Pancreas (tissue), 10 donors: ENCODE results near the gene SPTB. TPM values are rescaled to one million over a fixed set of nuclear protein-coding genes. Genes with fewer than 3 reads are reported as not detected.

Experiments used
- ATAC-seq, 4 donors: fragments of 200-7000 bp; cut with Tn5 transposase; one replicate each; pipeline versions ENCODE4 v1.8.0 to v1.9.1; 2020; ENCODE audit warnings: mild to moderate bottlenecking in 4 of 4, moderate library complexity in 4 of 4
- DNase-seq, 6 donors: peaks; one replicate each; pipeline ENCODE4 v3.0.0-alpha.2; 2020
- FAIRE-seq: peaks from 2 replicates; lab custom pipeline; 2012; peaks lifted over from hg19 to GRCh38; lab: Jason Lieb, UNC
- H3K27ac ChIP-seq, 4 donors: fragments of 200-600 bp; sonication (generic); 1 replicate in 3 of 4; 2 replicates in 1 of 4; pipeline versions ENCODE4 v1.5.0 to v1.8.0; 2020
- H3K27me3 ChIP-seq, 4 donors: fragments of 200-600 bp; one replicate each; pipeline ENCODE4 v1.8.0; 2021
- H3K36me3 ChIP-seq, 3 donors: fragments of 200-600 bp; sonication (generic) in 1 of 3; one replicate each; pipeline versions ENCODE4 v1.5.0 to v1.8.0; 2020 to 2021
- H3K4me1 ChIP-seq, 3 donors: fragments of 200-600 bp; one replicate each; pipeline ENCODE4 v1.8.0; 2021
- H3K4me3 ChIP-seq, 4 donors: fragments of 200-600 bp; sonication (generic) in 2 of 4; one replicate each; pipeline versions ENCODE4 v1.5.0 to v1.8.0; 2020 to 2021
- H3K9me3 ChIP-seq, 4 donors: fragments of 200-600 bp; one replicate each; pipeline ENCODE4 v1.8.0; 2021
- CTCF ChIP-seq, 4 donors: fragments of 200-600 bp; sonication (generic) in 3 of 4; IDR thresholded peaks; one replicate each; pipeline versions ENCODE4 v1.5.0 to v1.8.0; 2021; ENCODE audit warnings: antibody characterized with exemption in 4 of 4
- WGBS, 2 donors: extraction: QIAGEN DNeasy Blood & Tissue Kit; methylation state at CpG; one replicate each; pipeline ENCODE4 v1.1.7; 2013; 5-methylcytosine and 5-hydroxymethylcytosine counted together
- intact Hi-C, 3 donors: fragments of 100-400 bp; cut with DNase I; formaldehyde crosslinking; loops; one replicate each; pipeline versions ENCODE4 v1.11.1 to v1.14.2; 2022
- polyA plus RNA-seq, 2 donors: library from polyadenylated mRNA; stranded (reverse); fragments of 200-250 nt; gene quantifications; one replicate each; pipeline ENCODE4 v1.2.3, GENCODE V29; 2013
- total RNA-seq, 6 donors: library from RNA; stranded (reverse); fragmentation: NEBNext Ultra II Directional in 4 of 6; extraction: Animal tissue kit (Norgen Biotek cat#: 25700) in 4 of 6; gene quantifications; one replicate each; pipeline versions ENCODE4 v1.2.1 to v1.2.4, GENCODE V29; 2021 to 2023
- donor health status: healthy with polysubstance abuse.
- donor health status: DM: no; HTN: no; CAD: no; lungs with moderate emphysema.
- donor health status: DM: no; HTN: no; CAD: no.
- donor health status: control.
- donor health status: control.
- donor health status: Bipolar disorder and iron deficiency.
- donor health status: DM: yes; HTN: yes; CAD: no.
- donor health status: DM: no; HTN: no; CAD: no.
- donor health status: DM: no; HTN: no; CAD: no.
- donor health status: DM: yes; HTN: yes; CAD: no.

SPTB gene
- total and polyA plus RNA-seq, 8 donors = 0.73 to 6.5 (median 2.8) TPM

- no peak for ATAC-seq
- intact Hi-C loops = no loop called here
- Histone ChIP-seq H3K27me3 (no peaks in the 10 kb centered on the region), H3K27ac (no peak overlapping the region), H3K4me1 (peaks cover 0 to 7% (median 0%) of the 10 kb centered on the region in 3 donors), H3K36me3 (peaks cover 0 to 26% (median 8%) of the 10 kb centered on the region in 3 donors), H3K9me3 (no peaks in the 10 kb centered on the region), H3K4me3 (no peak overlapping the region)
- no peak for FAIRE-seq
- TF ChIP-seq CTCF (IDR thresholded peaks at IDR 0.05) = no peak
- WGBS, 2 donors = 79 to 88% methylated on average over 4 of the region's 4 CpGs
- DNase-seq = no peak
Observed at GRCh38 chr14:64926398-64926995, 46.8 kb upstream of the SPTB start.

- intact Hi-C loops = no loop called here
- Histone ChIP-seq H3K27ac (no peak overlapping the region), H3K9me3 (no peaks in the 10 kb centered on the region), H3K4me1 (peaks cover 0 to 4% (median 0%) of the 10 kb centered on the region in 3 donors), H3K27me3 (no peaks in the 10 kb centered on the region), H3K4me3 (no peak overlapping the region), H3K36me3 (peaks cover 0 to 18% (median under 1%) of the 10 kb centered on the region in 3 donors)
- ATAC-seq (no peak), FAIRE-seq (no peak), DNase-seq (no peak)
- TF ChIP-seq CTCF (IDR thresholded peaks at IDR 0.05) = no peak
- 73 to 74% methylated on average over 3 of the region's 3 CpGs for WGBS, 2 donors
Observed at GRCh38 chr14:64923015-64923414, 43.3 kb upstream of the SPTB start.

GRCh38 chr14:64920465-64920864 is 40.8 kb upstream of the SPTB start:
- Histone ChIP-seq H3K4me3 (no peak overlapping the region), H3K36me3 (peaks cover 0 to 6% (median 0%) of the 10 kb centered on the region in 3 donors), H3K27ac (no peak overlapping the region), H3K27me3 (no peaks in the 10 kb centered on the region), H3K9me3 (no peaks in the 10 kb centered on the region), H3K4me1 (peaks cover 4 to 12% (median 4%) of the 10 kb centered on the region in 3 donors)
- ATAC-seq (no peak), DNase-seq (no peak), FAIRE-seq (no peak)
- TF ChIP-seq CTCF (IDR thresholded peaks at IDR 0.05) = no peak
- intact Hi-C loops = no loop called here
- WGBS, 2 donors = 47 to 73% methylated on average over 2 of the region's 2 CpGs

GRCh38 chr14:64919618-64920017 is 39.9 kb upstream of the SPTB start:
- no peak for TF ChIP-seq CTCF (IDR thresholded peaks at IDR 0.05)
- intact Hi-C loops = no loop called here
- DNase-seq (no peak), ATAC-seq (no peak), FAIRE-seq (no peak)
- H3K4me1 ChIP-seq = peaks cover 4 to 18% (median 10%) of the 10 kb centered on the region in 3 donors
- no peaks in the 10 kb centered on the region for H3K27me3 ChIP-seq
- H3K27ac ChIP-seq = no peak overlapping the region
- 79 to 89% methylated on average over 5 of the region's 5 CpGs for WGBS, 2 donors
- H3K36me3 ChIP-seq = peaks cover 0 to 1% (median 0%) of the 10 kb centered on the region in 3 donors
- no peaks in the 10 kb centered on the region for H3K9me3 ChIP-seq
- no peak overlapping the region for H3K4me3 ChIP-seq

GRCh38 chr14:64919215-64919614 is 39.5 kb upstream of the SPTB start:
- ATAC-seq = no peak
- DNase-seq = no peak
- Histone ChIP-seq H3K36me3 (no peaks in the 10 kb centered on the region), H3K27ac (no peak overlapping the region), H3K27me3 (no peaks in the 10 kb centered on the region), H3K4me1 (peaks cover 4 to 18% (median 10%) of the 10 kb centered on the region in 3 donors), H3K9me3 (no peaks in the 10 kb centered on the region), H3K4me3 (no peak overlapping the region)
- no peak for FAIRE-seq
- intact Hi-C loops = no loop called here
- TF ChIP-seq CTCF (IDR thresholded peaks at IDR 0.05) = no peak
